Kidney epithelial cell (primary cell): ENCODE results near the gene CD1D. TPM values are rescaled to one million over a fixed set of nuclear protein-coding genes. Genes with fewer than 3 reads are reported as not detected.
"Not testable (repeated sequence)": the region's sequence is repeated elsewhere in the genome, so short reads cannot be mapped to it uniquely, and the experiment has no call there.

ENCODE experiments used
- DNase-seq: peaks from one replicate; pipeline ENCODE4 v3.0.0-alpha.2; 2010; ENCODE audit warnings: low read depth
- H3K27me3 ChIP-seq: 2 replicates; pipeline ENCODE4 v1.6.0; 2011; ENCODE audit warnings: low read length; ENCODE audit not compliant: control insufficient read depth, insufficient read depth
- H3K36me3 ChIP-seq: 2 replicates; pipeline ENCODE4 v1.5.1; 2011; ENCODE audit warnings: low read length; ENCODE audit not compliant: control insufficient read depth, insufficient read depth
- H3K4me3 ChIP-seq: 2 replicates; pipeline ENCODE4 v1.5.1; 2011; ENCODE audit warnings: low read depth, mild to moderate bottlenecking, control low read depth, low read length
- total RNA-seq: library from RNA; depleted of rRNA; stranded (reverse); fragments of >200 nt; gene quantifications from 2 replicates; pipeline ENCODE4 v1.2.3, GENCODE V29; 2015
- TF ChIP-seq, protein P1 (sequence below): IDR thresholded peaks from 2 replicates; pipeline ENCODE4 v1.5.1; 2011; ENCODE audit warnings: mild to moderate bottlenecking, moderate library complexity, low read length, control low read depth, inconsistent platforms; ENCODE audit not compliant: insufficient read depth, poor library complexity, severe bottlenecking

CD1D gene
- total RNA-seq, 1 donor from 2014 or later, result 0.67 TPM

DNA sequence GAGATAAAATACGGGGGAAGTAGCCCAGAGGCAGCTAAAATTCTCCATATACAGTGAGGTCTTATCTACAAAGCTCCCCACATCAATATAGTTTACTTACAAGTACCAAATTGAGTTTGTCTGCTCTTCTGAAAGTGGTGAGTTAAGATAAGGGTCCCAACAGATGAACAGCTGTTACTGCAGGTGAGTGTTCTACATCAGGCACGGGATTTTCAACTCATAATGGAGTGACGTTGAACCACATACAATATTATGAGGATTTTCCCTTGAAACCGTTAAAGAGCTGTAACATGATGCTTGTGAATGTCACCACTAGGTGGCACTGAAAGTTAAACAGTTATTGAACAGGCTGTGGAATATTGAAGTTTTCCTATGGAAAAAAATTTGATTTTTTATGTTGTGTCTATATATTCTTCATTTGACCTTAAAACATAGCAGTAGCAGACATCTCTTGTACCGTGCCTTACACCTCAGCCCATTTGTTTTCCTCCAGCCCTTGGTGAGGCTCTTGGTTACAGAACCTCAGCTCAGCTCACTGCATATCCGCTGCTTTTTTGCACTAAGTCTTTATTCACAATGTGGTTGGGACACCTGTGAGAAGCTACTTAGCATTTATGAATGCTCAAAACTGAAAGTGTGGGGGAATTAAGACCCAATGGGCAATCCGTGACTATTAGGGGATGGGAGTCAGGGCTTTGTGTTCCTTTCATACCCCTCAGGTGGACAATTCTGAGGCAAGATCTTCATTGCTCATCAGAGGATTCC is 23.2 kb downstream of the CD1D start:
- DNase-seq, result peak; percentile 7
- no peak overlapping the region for H3K4me3 ChIP-seq
- H3K27me3 ChIP-seq, result no peaks in the 10 kb centered on the region
- no peaks in the 10 kb centered on the region for H3K36me3 ChIP-seq
- TF ChIP-seq, protein P1, sequence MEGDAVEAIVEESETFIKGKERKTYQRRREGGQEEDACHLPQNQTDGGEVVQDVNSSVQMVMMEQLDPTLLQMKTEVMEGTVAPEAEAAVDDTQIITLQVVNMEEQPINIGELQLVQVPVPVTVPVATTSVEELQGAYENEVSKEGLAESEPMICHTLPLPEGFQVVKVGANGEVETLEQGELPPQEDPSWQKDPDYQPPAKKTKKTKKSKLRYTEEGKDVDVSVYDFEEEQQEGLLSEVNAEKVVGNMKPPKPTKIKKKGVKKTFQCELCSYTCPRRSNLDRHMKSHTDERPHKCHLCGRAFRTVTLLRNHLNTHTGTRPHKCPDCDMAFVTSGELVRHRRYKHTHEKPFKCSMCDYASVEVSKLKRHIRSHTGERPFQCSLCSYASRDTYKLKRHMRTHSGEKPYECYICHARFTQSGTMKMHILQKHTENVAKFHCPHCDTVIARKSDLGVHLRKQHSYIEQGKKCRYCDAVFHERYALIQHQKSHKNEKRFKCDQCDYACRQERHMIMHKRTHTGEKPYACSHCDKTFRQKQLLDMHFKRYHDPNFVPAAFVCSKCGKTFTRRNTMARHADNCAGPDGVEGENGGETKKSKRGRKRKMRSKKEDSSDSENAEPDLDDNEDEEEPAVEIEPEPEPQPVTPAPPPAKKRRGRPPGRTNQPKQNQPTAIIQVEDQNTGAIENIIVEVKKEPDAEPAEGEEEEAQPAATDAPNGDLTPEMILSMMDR, result peak; percentile 72

DNA sequence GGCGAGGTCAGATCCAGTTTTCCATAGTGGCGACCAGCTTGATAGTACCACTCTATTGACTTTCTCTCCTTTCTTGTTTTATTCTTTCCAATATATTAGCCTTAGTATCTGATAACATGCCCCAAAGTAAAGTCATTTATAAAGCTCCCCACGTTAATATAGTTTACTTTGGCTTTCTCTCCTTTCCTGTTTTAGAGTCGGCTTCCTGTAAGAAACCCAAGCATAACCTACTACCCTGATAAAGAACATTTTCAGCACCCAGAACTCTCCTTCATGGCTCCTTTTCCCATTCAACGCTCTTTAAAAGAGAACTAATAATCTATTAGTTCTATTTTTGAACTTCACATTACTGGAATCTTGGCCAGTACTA is 23.7 kb downstream of the CD1D start:
- no peak overlapping the region for H3K4me3 ChIP-seq

DNA sequence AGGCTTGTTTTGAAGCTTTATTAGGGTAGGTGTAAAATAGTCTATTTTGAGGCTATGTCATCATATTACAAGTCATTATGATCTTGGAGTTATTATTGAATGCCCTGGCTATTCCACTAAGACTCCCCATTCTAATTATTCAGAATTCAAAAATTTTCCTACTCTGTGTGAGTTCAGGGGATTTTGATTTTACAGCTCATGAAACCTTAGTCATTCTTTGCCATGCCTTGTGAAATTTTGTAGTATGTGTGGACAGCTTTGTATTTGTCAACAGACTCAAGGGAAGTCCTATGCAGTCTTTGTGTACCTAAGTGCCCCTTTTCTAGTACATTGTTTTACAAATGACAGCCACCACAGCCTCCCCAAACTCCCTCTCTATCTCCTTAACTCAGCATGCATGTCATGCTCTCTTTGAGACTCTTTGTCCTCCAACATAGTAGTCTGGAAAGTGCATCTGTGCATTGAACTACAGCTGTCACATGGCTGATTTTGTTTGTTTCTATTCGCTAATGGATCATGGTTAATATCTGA is 28.0 kb downstream of the CD1D start:
- H3K4me3 ChIP-seq, result no peak overlapping the region
- H3K36me3 ChIP-seq, result no peaks in the 10 kb centered on the region
- DNase-seq, result no peak
- peaks cover 2% of the 10 kb centered on the region for H3K27me3 ChIP-seq
- TF ChIP-seq, protein P1, result no peak

More for the DNA sequence above, 23.7 kb downstream of the CD1D start:
- no peaks in the 10 kb centered on the region for H3K36me3 ChIP-seq
- no peak for DNase-seq
- TF ChIP-seq, protein P1, result no peak
- no peaks in the 10 kb centered on the region for H3K27me3 ChIP-seq

DNA sequence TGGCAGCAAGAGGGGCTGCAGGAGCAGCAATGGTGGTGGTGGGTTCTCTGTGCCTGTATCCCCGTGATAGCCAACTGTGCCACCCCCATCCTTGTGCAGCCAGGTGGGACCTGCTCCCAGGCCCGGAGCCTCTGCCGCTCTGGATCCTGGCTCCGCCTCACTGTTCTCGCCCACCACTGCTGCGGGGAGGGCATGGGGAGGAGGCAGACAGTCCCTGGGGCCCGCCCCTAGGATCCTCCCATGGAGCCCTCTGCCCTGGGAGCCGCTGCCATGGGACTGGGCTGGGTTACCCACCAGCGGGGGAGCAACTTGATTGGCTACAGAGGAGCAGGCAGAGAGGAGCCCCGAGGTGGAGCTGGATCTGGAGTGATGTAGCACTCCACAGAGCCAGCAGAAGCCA is 31.6 kb downstream of the CD1D start:
- TF ChIP-seq, protein P1, result no peak
- no peak overlapping the region for H3K4me3 ChIP-seq
- DNase-seq, result no peak
- H3K36me3 ChIP-seq, result no peaks in the 10 kb centered on the region
- peaks cover 2% of the 10 kb centered on the region for H3K27me3 ChIP-seq

DNA sequence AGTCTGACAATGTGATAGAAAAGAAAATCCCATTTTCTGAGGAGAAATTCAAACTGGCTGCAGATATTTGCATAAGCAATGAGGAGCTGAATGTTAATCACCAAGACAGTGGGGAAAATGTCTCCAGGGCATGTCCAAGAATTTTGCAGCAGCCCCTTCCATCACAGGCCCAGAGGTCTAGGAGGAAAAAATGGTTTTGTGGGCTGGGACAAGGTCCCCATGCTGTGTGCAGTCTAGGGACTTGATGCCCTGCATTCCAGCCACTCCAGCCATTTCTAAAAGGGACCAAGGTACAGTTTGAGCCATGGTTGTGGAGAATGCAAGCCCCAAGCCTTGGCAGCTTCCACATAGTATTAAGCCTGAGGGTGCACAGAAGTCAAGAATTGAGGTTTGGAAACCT is 42.8 kb downstream of the CD1D start:
- not testable (repeated sequence) for H3K36me3 ChIP-seq, H3K4me3 ChIP-seq, H3K27me3 ChIP-seq, DNase-seq

DNA sequence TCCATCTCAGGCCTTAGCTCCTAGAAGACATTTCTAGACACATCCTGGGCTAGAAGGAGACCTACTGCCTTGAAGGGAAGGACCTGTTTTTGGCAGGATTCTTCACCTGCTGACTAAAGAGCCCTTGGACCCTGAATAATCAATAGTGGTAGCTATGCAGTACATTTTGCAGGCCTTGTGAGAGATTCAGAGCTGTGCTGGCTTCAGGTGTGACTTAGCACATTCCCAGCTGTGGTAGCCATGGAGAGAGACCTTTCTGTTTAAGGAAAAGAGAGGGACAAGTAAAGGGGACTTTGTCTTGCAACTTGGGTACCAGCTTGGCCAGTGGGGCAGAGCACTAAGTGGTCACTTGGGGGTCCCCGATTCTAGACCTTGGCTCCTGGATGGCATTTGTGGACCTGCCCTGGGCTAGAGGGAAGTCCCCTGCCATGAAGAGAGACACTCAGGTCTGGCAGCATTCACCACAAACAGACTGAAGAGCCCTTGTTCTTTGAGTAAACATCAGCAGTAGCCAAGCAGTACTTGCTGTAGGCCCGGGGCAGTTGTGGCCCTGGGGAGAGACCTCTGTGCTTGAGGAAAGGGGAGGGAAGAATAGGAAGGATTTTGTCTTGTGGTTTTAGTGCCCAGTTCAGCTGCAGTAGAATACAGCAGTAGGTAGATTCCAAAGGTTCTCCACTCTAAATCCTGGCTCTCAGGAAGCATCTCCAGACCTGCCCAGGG is 47.4 kb downstream of the CD1D start:
- TF ChIP-seq, protein P1, result no peak
- Histone ChIP-seq H3K36me3 (no peaks in the 10 kb centered on the region), H3K27me3 (no peaks in the 10 kb centered on the region), H3K4me3 (no peak overlapping the region)
- no peak for DNase-seq
